Omental fat pad (tissue), 4 donors: ENCODE data around the gene PNMA6E. TPM values are rescaled to one million over a fixed set of nuclear protein-coding genes. Genes with fewer than 3 reads are reported as not detected.

ENCODE experiments used
- ATAC-seq: fragments of 150-250 bp; one replicate; pipeline ENCODE4 v1.9.1; 2016; ENCODE audit warnings: mild to moderate bottlenecking, moderate library complexity; ENCODE audit not compliant: low FRiP score
- DNase-seq: peaks from one replicate; pipeline ENCODE4 v3.0.0-alpha.2; 2019; ENCODE audit warnings: low spot score
- CTCF ChIP-seq, 3 donors: fragments of 450-650 bp; IDR thresholded peaks; one replicate each; pipeline ENCODE4 v1.5.1; 2016 to 2017; ENCODE audit warnings: antibody characterized with exemption in 3 of 3, mild to moderate bottlenecking in 3 of 3, moderate library complexity in 2 of 3
- total RNA-seq, 4 donors: library from RNA; depleted of rRNA; stranded (reverse); fragments of >200 nt; gene quantifications; one replicate each; pipeline ENCODE4 v1.1.0, GENCODE V29; 2016

Gene PNMA6E
- total RNA-seq, 4 donors from 2014 or later, result 0.32 TPM; not detected in 3

GRCh38 chrX:153411988-153412574 is 10.9 kb upstream of the PNMA6E start:
- no peak for DNase-seq
- ATAC-seq, result no peak
- no peak for TF ChIP-seq CTCF (IDR thresholded peaks at IDR 0.05)

- peak; percentile 53 for ATAC-seq
- no peak for DNase-seq
- TF ChIP-seq CTCF (IDR thresholded peaks at IDR 0.05), result no peak
Observed at GRCh38 chrX:153411255-153411987, 10.3 kb upstream of the PNMA6E start, which contains the start of gene ZFP92. Gene ZFP92, plus strand, starts transcription at chrX:153411472. Its CDS starts 6,851 bp downstream, at chrX:153418323.

GRCh38 chrX:153410888-153411254 is 9.7 kb upstream of the PNMA6E start:
- DNase-seq (no peak), ATAC-seq (no peak)
- no peak for TF ChIP-seq CTCF (IDR thresholded peaks at IDR 0.05)

GRCh38 chrX:153410373-153410772 is 9.2 kb upstream of the PNMA6E start:
- TF ChIP-seq CTCF (IDR thresholded peaks at IDR 0.05), result no peak
- ATAC-seq, result no peak
- DNase-seq, result no peak

- TF ChIP-seq CTCF (IDR thresholded peaks at IDR 0.05), result no peak
Observed at GRCh38 chrX:153409414-153410101, 8.4 kb upstream of the PNMA6E start.

GRCh38 chrX:153408871-153409351 is 7.8 kb upstream of the PNMA6E start:
- ATAC-seq, result no peak
- no peak for DNase-seq
- TF ChIP-seq CTCF (IDR thresholded peaks at IDR 0.05), result no peak

More at GRCh38 chrX:153409414-153410101, 8.4 kb upstream of the PNMA6E start:
- ATAC-seq (no peak), DNase-seq (no peak)
